Ovary (tissue), 3 donors: Measurements from ENCODE around the gene GPR3.

ENCODE experiments used
- CTCF ChIP-seq, 3 donors: fragments of 450-650 bp in 2 of 3; fragments of 200-600 bp in 1 of 3; IDR thresholded peaks; one replicate each; pipeline versions ENCODE4 v1.5.1 to v1.8.0; 2016 to 2022; ENCODE audit warnings: antibody characterized with exemption in 3 of 3, mild to moderate bottlenecking in 1 of 3
- EP300 ChIP-seq: sonication (generic); formaldehyde crosslinking; IDR thresholded peaks from one replicate; pipeline ENCODE4 v1.6.1; 2017; ENCODE audit warnings: antibody characterized with exemption
- donor health status: DM: no; HTN: no; CAD: no.

DNA sequence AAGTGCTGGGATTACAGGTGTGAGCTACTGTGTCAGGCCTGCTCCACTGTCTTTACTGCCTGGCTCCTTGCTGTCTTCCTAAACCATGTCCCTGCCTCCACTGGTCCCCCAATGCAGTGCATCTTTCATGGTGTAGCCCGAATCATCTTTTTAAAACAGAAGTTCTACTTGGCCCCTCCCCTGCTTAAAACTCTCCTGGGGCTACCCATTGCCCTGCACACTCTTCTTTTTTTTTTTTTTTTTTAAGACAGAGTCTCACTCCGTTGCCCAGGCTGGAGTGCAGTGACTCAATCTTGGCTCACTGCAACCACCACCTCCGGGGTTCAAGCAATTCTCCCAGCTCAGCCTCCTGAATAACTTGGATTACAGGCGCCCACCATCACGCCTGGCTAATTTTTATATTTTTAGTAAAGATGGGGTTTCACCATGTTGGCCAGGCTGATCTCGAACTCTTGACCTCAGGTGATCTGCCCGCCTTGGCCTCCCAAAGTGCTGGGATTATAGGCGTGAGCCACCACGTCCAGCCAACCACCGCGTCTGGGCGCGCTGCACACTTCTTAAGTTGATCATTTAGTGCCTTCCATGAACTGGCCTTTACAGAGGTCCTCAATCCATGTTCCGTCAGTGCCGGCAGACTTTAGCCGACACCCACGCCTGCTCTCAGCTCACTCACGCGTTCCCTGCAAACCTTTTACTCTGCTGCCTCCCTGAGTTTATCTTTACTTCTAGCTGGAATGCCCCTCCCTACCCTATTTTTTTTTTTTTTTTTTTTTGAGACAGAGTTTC is 20.2 kb upstream of the GPR3 start:
- no peak for TF ChIP-seq CTCF (IDR thresholded peaks at IDR 0.05)
- no peak for TF ChIP-seq EP300
